Stimulated activated naive CD8-positive, alpha-beta T cell treated with anti-CD3 and anti-CD28 coated beads, Interleukin-15, amount 100 ng/mL, for 72 hours (primary cell): ENCODE data around the gene PTPN14.

Experiments
- ATAC-seq: fragments of 150-1000 bp; cut with Tn5 transposase; 2 replicates; pipeline ENCODE4 v1.10.0; 2021; ENCODE audit warnings: mild to moderate bottlenecking, moderate library complexity
- DNase-seq, 2 donors: peaks; one replicate each; pipeline ENCODE4 v3.0.0; 2021 to 2022
- H3K27ac Mint-ChIP-seq, 2 donors: one replicate each; pipeline ENCODE4 v1.8.0; 2022; ENCODE audit warnings: mild to moderate bottlenecking in 2 of 2, mixed read lengths in 2 of 2, moderate library complexity in 2 of 2
- H3K27me3 Mint-ChIP-seq: one replicate; pipeline ENCODE4 v1.8.0; 2022; ENCODE audit warnings: mixed read lengths
- H3K4me1 Mint-ChIP-seq: one replicate; pipeline ENCODE4 v1.8.0; 2022; ENCODE audit warnings: mild to moderate bottlenecking, mixed read lengths
- H3K4me3 Mint-ChIP-seq, 2 donors: one replicate each; pipeline ENCODE4 v1.8.0; 2022; ENCODE audit warnings: mild to moderate bottlenecking in 2 of 2, mixed read lengths in 2 of 2, moderate library complexity in 1 of 2
- H3K9me3 Mint-ChIP-seq, 2 donors: one replicate each; pipeline ENCODE4 v1.8.0; 2022; ENCODE audit warnings: mixed read lengths in 2 of 2

Gene PTPN14

DNA sequence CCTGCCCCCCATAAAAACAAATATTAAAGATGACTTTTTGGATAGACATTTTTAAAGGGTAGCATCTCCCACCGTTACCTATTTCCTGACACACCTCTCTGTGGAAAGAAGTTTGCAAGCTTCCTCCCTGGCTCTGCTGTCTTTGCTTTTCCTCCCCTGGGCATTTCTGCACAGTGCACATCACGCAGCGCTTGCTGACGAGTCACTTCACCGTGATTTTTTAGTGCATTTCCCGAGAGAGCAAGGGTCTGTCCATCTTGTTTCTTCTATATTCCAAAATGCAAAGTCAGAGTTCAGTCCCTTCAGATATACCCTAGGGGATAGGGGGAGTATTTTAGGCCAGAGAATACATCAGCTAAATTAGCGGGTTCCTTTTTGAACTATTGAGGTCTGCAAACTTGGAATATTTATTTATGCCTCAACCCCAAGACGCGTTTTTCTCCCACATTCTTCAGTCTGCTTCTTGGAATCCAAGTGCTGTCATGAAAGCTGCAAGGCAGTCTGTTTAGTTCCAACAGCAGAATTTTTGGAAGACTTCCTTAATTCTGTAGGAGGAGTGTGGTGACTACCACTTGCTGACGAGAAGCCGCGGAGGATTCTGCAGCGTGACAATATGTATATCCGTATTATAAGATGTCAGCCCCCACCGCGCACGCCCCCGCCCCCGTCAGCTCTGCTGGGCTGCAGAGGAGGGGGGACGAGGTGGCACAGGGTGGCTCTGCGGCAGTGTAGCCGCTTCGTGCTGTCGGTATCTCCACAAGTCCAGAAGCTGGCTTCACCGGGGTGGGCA lies 248.1 kb downstream of the PTPN14 start:
- no peak overlapping the region for H3K4me3 Mint-ChIP-seq
- no peak overlapping the region for H3K27ac Mint-ChIP-seq
- peaks cover 23% of the 10 kb centered on the region for H3K4me1 Mint-ChIP-seq
- H3K9me3 Mint-ChIP-seq = no peaks in the 10 kb centered on the region
- DNase-seq (no peak), ATAC-seq (no peak)
- H3K27me3 Mint-ChIP-seq = no peaks in the 10 kb centered on the region

DNA sequence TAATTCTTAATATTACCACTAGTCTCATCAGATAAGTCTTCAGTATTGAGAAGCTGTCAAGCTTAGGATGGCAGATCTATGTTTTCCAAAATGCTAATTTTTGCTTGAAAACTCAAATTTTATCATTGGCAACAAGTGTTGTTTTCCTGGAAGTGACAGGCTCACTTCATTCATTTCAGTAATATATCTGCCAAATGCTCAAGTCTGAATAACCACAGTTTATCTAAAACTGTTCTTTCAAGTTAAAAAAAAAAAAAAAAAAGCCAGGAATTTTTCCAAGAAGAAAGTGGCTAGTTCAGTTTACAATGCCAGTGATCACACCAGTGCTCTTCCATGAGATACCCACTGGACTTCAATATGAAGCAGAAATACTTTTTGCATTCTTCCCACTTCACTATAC lies 249.9 kb downstream of the PTPN14 start:
- DNase-seq (no peak), ATAC-seq (no peak)
- H3K27me3 Mint-ChIP-seq = no peaks in the 10 kb centered on the region
- no peaks in the 10 kb centered on the region for H3K9me3 Mint-ChIP-seq
- H3K27ac Mint-ChIP-seq = no peak overlapping the region
- peaks cover 20% of the 10 kb centered on the region for H3K4me1 Mint-ChIP-seq
- no peak overlapping the region for H3K4me3 Mint-ChIP-seq

DNA sequence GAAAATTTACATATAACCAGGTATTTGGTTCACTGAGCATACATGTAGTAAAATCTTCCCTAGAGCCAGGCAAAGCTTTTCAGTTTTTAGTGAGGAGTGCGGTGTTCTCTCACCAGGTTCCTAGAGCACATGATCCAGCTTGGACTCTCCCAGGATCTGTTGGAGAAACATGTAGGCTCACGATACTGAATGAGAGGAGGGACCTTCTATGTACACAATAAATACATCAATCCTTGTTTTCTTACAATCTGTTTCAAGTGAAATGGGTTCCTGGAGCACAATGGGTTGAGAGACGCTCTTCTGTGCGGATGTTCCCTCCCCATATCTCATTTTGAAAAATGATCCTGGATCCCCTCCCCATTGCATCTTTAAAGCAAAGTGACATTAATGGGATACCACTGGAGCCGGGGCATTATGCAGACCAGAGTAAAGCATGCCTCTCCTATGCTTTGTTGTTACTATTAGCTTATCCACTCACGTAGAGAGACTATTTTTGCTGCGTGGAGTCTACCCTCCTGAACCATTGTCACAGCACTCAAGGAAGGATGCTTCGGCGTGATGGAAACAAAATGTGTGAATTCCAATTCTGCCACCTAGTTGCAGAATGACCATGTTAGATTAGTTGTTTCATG lies 251.1 kb downstream of the PTPN14 start:
- no peak for ATAC-seq
- peaks cover 26% of the 10 kb centered on the region for H3K4me1 Mint-ChIP-seq
- no peak overlapping the region for H3K4me3 Mint-ChIP-seq
- H3K27ac Mint-ChIP-seq = no peak overlapping the region
- H3K27me3 Mint-ChIP-seq = no peaks in the 10 kb centered on the region
- no peaks in the 10 kb centered on the region for H3K9me3 Mint-ChIP-seq
- DNase-seq = no peak
